NCI-H2107 treated with DMSO at 0.1 percent for 48 hours (cell line): ENCODE results near the gene ZNF408.

ENCODE experiments used
- DNase-seq: peaks from one replicate; lab custom pipeline; 2025; ENCODE audit not compliant: unreplicated experiment; lab: John Stamatoyannopoulos, UW

ZNF408 gene

DNA sequence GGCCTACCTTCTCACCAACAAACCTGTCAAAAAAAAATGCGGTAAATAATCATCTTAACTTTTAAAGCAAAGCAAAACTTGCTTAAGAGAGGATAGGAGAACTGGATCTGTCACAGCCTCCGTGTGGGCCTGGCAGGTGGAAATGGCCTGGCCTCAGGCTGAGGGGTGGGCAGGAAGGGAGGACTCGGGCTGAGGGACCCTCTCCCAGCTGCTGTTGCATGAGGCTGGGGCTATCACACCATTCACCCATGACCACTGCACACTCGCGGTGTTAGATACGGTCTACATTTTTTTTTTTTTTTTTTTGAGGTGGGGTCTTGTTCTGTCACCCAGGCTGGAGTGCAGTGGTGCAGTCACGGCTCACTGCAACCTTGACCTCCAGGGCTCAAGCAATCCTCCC, 24.9 kb upstream of the ZNF408 start:
- no peak for DNase-seq

DNA sequence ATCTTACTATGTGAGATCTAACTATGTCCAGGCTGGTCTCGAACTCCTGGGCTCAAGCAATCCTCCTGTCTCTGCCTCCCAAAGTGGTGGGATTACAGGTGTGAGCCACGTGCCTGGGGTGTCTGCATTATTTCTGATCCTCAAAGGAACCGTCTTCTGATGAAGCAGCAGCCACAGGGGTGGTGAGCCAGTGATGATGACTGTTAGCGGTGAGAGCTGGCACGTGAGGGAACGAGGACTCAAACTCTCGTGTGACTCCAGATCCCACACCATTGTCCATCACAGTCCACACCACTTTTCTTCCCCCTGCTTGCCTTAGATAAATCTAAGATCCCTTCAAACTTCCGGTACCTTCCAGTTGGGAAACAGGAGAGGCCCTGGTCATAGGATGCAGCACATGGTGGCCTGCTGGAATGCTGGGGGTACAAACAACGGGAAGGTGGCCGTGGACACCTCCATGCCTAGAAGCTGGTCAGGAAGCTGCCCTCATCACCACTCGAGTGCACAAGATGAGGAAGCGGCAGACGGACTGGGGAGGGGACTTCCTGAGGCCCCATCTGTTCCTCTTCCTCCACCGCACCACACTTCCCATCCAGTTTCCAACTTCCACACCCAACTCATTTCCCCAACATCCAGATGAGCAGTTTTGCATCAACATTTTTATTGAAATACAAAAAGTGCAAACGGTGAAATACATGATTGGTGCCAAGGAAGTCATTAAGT, 24.2 kb upstream of the ZNF408 start:
- DNase-seq: no peak

DNA sequence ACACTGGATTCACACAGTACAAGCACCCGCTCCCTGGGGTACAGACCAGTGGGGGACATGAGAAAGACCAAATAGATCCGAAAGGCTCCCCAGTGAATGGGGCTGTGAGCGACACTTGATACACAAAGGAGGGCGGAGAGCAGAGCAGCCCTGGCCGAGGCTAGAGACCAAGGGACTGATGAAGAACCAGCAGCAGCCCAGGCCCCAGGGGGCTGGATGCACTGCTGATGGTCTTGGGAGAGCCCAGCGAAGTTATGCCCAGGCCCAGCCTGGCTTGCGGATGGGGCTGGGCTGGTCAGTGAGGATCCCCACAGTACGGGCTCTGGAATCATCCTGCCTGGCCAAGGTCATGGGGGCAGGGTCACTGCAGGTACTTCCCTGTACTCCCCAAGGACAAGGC, 23.7 kb upstream of the ZNF408 start:
- no peak for DNase-seq

DNA sequence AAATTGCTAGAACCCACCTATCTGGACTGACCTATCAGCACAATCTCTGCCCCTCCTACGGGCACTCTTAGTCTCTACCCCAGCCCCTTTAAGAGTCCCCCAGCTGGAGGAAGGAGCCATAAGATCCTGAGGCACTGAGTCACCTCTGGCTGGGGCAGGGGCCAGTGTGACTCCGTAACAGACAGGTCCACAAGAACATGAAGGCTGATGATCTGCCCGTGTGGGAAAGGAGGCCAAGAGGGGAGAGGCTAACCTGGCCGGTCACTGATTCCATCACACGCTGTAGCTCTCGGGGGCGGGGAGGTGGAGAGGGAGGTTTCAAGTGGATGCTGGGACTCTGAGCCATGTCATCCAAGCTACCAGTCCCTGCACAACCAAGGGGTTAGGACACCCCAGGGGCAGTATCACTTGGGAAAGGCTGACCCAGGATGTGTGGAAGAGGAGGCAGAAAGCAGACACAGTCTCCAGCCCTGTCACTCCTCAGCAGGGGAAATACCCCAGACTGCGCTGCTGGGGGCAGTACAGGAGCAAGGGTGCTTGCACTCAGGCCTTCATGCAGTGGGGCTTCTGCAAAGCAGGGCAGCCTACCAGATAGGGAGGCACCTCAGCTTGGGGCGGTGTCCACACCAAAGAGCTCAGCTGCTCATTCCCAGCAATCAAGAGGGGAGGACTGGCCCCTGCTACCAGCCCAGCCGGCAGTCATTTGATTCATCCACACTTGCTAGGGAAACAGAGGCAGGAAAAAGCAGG, 22.7 kb upstream of the ZNF408 start:
- DNase-seq: no peak

DNA sequence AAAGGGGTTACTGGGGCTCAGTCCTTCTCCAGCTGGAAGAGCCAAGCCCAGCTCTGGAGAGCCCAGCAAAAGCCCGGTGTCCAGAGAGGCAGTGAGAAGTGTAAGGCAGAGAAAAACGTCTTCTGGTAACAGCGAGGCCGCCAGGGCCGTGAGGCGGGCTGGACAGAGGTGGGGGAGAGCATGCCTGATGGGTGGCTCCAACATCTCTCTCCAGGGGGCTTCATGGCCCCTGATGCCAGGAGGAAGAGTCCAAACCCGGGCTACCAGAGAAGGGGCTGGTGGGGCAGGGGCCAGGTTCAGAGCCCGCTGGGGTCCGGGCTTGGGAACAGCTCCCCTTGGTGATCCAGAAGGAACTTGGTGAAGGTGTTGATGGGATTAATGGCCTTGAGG, 22.1 kb upstream of the ZNF408 start:
- DNase-seq: no peak

DNA sequence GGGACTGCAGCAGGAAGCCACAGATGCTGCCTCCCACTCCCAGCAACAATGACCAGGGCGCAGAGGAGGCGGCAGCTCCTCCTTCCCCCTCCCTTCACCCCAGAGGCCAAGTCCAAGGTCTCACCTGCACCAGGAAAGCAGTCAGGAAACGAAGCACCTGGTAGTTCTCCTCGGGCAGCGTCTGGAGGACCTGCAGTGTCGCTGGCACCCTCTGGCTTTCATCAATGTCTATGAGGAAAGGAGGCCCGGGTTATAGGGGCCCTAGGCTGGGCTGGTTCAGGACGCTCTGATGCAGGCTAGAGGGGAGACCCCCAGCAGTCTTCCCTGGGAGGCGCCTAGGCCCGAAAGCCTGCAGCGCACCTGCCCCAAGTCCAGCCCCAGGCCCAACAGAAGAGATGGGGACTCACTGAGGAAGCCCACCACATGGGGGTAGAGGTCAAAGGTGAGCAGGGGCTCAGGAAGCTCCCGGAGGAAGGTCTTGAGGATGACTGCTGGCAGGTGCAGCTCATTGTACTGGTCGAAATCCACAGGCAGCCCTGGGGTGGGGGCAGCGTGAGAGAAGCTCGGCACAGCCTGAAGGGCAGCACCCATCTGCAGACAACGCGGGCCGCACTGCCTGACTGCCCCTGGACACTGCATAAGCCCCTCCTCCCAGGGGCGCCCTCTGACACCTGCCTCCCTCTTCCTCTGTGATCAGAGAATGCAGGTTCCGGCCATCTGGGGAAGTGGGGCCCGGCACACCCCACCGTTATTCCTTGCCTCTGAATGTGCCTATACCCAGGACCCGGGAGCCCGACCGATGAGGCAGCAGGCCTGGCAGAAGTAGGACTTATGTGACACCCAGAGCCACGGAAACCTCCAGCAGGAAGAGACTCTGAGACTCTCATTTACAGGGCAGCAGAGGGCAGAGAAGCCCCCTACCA, 21.3 kb upstream of the ZNF408 start:
- no peak for DNase-seq

DNA sequence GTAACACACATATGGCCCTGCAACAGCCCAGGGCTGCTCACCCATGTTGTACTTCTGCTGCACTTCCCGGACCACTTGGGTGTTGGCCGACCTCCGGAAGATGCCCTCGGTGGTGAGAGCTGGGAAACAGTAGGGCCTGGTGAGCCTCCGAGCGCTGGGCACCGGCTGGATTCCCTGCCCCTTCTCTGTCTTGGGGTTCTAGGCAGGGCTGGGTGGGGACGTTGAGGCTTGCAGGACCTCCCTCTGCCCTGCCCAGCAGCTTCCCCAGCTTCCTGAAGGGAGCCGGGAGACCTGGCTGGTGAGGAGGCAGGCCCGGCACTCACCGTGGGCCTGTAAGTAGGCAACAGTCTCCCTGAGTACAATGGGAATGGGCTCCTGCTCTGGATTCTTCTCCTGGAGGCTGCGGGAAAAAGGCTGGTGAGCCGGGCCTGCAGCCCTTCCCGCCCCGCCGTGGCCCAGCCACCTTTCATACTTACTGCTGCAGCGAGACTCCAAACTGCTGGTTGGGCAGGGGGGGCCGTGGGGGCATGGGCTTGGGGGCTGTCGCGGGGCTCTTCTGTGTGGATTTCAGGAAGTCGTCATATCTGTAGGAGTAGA, 20.6 kb upstream of the ZNF408 start:
- no peak for DNase-seq

DNA sequence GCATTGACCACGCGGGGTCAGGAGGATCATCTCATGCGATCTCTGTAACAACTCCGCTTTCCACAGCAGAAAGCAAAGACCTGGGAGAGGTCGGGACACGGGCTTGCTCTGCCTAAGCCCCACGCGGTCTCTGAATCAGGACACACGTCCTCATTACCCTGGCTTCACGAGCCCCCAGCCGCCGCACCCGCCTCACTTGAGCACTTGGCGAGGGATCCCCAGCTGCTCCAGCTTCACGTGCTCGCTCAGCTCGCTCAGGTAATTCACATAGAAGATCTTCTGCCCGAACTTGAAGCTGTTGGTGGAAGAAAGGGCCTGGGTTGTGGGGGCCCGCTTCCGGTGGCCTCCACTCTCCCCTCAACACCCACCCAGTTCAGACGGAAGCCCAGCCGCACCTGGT, 20.0 kb upstream of the ZNF408 start:
- DNase-seq: no peak

DNA sequence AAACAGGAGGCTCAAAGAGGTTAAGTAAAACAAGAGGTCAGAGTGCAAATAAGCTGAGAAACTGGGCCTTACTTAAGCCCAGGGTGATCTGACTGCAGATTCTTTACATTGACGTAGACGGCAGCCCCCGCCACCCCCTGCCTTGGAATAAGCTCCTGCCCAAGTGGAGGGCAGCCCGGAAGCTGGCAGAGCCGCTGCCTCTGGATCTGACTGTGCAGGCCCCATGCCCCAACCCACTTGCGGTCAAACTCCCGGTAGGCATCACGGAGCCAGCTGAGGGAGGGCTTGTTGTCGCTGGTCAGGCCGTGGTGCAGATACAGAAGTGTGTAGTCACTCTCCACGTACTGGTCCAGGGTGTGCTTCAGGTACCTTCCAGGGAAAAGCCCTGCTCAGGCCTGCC, 19.0 kb upstream of the ZNF408 start:
- DNase-seq: no peak

DNA sequence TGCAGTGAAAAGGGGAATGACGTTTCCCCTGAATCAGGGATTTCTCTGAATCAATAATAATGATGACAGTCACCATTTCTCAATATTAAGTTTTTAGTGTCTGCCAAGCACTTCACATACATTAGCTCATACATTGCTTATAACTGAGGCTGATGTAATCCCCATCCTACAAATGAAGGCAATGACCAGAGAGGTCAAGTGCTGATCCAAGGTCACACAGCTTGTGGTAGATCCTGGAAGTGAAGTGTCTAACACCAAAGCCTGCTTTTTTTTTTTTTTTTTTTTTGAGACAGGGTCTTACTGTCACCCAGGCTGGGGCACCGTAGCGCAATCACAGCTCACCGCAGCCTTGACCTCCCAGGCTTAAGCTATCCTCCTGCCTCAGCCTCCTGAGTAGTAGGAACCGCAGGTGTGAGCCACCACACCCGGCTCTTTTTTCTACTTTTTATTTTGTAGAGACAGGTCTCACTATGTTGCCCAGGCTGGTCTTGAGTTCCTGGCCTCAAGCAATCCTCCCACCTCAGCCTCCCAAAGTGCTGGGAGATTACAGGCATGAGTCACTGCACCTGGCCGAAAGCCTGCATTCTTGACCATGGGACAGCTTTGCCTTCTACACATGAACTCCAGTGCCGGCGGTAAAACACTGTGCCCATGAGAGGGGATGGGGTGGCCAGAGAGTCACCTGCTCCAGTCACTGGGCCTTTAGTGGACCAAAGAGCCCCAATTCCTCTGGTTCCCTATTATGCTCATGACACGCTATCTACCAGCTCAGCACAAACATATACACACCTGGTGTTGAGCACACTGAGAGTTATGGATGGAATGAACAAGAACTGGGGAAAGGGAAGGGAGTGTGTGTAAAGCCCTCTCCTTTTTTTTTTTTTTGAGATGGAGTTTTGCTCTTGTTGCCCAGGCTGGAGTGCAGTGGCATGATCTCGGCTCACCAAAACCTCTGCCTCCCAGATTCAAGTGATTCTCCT, 17.8 kb upstream of the ZNF408 start:
- no peak for DNase-seq

DNA sequence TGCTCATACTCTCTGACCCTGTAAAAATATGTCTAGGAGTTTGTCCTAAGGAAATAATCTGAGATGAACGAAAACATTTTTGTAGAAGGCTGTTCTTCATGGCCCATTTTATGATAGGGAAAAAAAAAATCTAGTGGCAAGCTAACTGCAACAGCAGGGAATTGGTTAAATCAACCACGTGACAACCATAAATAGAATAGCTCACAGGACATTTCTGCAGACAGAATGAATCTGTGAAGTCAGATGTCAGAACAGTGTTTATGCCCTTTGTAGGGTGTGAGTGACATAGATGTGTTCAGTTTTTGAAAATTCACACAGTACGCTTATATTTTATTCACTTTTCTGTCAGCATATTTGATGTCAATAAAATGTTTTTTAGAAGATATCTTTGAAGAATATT, 16.5 kb upstream of the ZNF408 start:
- DNase-seq: no peak

DNA sequence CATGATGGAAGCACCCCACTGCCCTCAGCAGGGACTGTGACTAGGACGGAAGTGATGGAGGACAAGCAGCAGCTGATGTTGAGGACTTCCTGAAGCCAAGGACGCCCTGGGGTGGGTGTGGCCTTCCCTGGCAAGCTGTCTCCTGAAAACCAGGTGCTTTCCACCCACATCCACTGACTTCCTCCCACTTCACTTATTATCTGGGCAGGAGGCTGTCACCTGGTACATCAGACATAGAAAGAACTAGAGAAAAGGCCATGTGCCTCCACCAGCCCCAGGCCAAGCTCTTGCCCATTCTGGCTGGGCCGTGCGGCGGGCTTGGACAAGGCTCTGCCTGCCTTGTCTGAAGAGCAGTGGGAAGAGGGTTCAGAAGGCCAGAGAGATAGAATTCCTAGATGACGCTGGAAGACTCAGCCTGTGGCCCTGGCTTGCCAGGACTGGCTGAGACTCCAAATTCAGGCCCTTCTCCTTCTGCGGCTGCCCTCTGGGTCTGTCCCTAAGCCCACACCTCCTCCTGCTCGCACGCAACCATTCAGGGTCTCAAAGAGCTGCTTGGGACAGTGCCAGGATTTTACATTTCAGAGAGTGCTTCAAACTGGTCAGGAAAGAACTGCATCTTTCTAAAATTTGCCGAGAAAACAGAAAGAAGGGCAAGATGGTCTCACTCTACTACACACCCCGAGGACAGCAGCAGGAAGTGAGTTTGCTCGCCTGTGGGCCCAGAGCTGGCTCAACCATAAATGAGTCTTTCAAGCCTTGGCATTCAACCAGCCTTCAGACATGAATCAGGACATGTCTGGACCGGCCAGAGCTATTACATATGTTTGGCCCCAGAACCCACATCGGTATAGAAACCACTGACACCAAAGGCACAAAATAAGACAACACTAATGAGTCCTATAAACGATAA, 13.7 kb upstream of the ZNF408 start:
- DNase-seq: no peak

DNA sequence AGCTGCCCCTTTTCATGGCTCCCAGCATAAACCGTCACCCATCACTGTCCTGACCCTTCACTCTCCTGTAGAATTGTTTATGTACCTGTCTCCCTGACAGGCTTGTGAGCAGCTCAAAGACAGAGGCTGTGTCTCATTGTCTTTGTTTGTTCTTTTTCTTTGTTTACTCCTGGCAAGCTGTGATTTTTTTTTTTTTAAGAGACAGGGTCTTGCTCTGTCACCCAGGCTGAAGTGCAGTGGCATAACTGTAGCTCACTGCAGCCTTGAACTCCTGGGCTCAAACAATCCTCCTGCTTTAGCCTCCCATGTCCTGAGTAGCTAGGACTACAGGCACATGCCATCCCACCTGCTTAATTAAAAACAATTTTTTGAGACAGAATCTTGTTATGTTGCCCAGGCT, 10.1 kb upstream of the ZNF408 start:
- DNase-seq: no peak

DNA sequence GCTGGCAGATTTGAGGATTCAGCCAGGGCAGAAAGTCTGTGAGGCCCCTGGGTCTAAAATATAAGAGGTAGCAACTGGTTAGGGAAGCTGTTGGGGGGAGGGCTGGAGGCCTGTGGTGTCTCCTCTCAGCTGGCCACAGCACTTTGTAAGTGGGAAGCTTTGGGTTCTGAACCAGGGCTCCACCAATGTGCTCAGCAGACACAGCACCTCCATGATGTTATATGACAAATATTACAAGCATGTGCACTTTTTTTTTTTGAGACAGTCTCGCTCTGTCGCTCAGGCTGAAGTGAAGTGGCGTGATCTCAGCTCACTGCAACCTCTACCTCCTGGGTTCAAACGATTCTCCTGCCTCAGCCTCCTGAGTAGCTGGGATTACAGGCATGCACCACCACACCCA, 8.4 kb upstream of the ZNF408 start:
- DNase-seq: no peak

DNA sequence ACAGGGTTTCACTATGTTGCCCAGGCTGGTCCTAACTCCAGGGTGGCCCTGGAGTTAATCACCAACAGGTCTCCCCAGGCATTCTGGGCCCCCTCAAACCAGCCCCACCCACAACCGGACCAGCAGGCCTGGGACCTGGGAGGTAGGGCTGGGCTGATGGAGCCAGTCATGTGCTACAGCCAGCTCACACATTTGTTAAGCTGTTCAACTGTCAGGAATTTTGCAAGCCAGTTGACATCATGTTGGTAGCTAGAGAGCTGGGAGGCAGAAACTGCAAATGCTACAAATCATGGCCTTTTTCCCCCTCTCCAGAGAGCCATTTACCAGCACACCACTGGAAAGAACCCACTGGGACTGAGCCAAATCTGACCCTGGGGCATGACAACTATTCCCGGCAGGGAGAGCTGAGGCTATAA, 7.2 kb upstream of the ZNF408 start:
- no peak for DNase-seq

DNA sequence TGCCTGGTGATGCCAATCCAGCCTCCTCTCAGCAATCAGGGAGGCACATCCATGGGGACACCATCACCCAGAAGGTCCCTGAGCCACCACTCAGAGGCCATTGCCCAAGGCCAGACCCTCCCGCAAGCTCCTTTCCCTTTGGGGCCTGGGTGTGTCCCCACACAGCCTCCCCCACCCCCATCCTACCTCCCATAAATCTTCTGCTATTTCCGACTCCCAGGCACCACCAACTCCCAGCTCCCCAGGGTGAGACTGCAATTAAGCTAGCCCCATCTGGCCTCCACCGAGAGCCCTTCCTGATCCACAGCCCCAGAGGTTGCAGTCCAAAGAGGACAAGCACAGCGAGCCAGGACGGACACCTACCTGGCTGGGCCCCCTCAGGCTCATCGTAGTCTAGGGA, 6.8 kb upstream of the ZNF408 start:
- DNase-seq: no peak

DNA sequence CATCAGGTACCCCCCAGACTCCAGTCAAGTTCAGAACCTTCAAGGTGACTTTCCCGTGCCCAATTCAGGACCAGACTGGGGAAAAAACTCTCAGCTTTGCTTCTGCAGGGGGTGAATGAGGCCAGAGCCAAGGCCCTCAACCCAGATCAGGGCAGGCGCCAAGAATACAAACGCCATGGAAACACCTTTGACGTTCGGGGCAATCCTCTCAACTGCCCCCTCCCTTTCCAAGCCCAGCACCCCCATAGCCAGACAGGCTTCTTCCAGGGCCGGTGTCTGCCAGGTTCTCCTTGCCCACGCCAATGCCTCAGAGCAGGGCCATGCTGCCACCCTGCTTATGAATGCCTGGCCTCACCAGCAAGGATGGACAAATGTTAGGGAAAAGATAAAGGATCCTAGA, 6.2 kb upstream of the ZNF408 start:
- DNase-seq: no peak

DNA sequence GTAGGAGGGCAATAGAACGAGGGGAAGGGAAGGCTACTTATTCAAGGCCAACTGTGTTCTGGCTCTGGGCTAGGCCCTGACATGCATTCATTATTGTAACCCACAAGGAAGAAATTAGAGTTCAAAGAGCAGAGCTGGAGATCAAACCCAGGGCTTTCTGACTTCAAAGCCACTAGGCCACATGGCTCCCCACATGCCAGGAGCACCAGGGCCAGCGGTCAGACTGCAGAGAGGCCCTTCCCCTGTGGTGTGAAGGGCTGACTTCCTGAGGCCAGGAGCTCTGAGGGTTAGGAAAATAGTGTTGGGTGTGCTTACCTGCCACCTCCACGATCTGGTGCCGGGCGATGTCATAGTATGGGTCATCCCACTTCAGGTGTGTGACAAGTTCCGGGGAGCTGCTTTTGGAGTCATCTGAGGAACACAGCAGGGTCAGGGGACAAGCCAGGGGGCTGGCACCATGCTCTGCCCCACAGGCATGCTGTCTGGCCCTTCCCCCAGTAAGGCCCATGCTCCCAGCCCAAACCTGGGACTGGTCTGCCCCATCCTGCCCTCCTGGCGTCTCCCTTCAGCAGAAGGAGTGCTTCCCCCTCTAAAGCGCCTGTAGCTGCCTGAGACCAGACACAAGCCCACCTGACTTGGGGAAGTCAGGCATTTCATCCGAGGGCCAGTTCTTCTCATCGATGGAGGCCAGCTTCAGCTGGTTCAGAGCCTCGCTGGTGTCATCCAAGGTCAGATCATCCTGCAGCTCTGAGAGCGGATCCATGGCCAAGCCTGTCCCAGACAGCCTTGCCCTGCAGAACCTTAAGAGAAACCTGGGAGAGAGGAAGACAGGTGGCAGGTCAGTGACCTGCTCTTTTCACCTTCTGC, 5.3 kb upstream of the ZNF408 start:
- DNase-seq: no peak
